Brain microvascular endothelial cell (primary cell): ENCODE data around the gene RNF138.

Experiments used
- DNase-seq: peaks from one replicate; pipeline ENCODE4 v3.0.0-alpha.2; 2020
- H3K27ac ChIP-seq: fragments of 250-450 bp; sonication (Bioruptor Pico); 2 replicates; pipeline ENCODE4 v1.5.1; 2020; ENCODE audit warnings: mild to moderate bottlenecking, moderate library complexity
- H3K27me3 ChIP-seq: fragments of 250-450 bp; sonication (Bioruptor Pico); replicated peaks from 2 replicates; pipeline ENCODE4 v1.5.1; 2020; ENCODE audit warnings: mild to moderate bottlenecking
- H3K36me3 ChIP-seq: fragments of 250-450 bp; sonication (Bioruptor Pico); replicated peaks from 2 replicates; pipeline ENCODE4 v1.5.1; 2020; ENCODE audit warnings: mild to moderate bottlenecking
- H3K4me3 ChIP-seq: 2 replicates; pipeline ENCODE4 v1.5.1; 2011; ENCODE audit warnings: low read depth, mild to moderate bottlenecking, control low read depth, low read length, moderate library complexity
- in situ Hi-C: cut with HindIII; loops from 2 replicates; pipeline ENCODE4 v1.10.0; 2017; ENCODE audit warnings: low sequenced_read_pairs, low pct_ligation_motif_present
- TF ChIP-seq, protein P1 (sequence below): IDR thresholded peaks from 2 replicates; pipeline ENCODE4 v1.5.1; 2011; ENCODE audit warnings: low read depth, mild to moderate bottlenecking, moderate library complexity, low read length, control low read depth, inconsistent platforms; ENCODE audit errors: missing control alignments

RNF138 gene

GRCh38 chr18:32177530-32177929 is 85.9 kb downstream of the RNF138 start:
- H3K27ac ChIP-seq = no peak overlapping the region
- H3K4me3 ChIP-seq = no peak overlapping the region
- no peak for DNase-seq
- TF ChIP-seq, protein P1, sequence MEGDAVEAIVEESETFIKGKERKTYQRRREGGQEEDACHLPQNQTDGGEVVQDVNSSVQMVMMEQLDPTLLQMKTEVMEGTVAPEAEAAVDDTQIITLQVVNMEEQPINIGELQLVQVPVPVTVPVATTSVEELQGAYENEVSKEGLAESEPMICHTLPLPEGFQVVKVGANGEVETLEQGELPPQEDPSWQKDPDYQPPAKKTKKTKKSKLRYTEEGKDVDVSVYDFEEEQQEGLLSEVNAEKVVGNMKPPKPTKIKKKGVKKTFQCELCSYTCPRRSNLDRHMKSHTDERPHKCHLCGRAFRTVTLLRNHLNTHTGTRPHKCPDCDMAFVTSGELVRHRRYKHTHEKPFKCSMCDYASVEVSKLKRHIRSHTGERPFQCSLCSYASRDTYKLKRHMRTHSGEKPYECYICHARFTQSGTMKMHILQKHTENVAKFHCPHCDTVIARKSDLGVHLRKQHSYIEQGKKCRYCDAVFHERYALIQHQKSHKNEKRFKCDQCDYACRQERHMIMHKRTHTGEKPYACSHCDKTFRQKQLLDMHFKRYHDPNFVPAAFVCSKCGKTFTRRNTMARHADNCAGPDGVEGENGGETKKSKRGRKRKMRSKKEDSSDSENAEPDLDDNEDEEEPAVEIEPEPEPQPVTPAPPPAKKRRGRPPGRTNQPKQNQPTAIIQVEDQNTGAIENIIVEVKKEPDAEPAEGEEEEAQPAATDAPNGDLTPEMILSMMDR = no peak
- H3K36me3 ChIP-seq = no peaks in the 10 kb centered on the region
- H3K27me3 ChIP-seq = no peaks in the 10 kb centered on the region
- in situ Hi-C loops = no loop called here
